HG03457 (cell line): Measurements from ENCODE around the gene DNAL4.

Experiments
- ATAC-seq: cut with Tn5 transposase; IDR thresholded peaks from one replicate; pipeline ENCODE4 v1.9.1; 2021; ENCODE audit warnings: moderate number of reproducible peaks; ENCODE audit not compliant: unreplicated experiment

Gene DNAL4

DNA sequence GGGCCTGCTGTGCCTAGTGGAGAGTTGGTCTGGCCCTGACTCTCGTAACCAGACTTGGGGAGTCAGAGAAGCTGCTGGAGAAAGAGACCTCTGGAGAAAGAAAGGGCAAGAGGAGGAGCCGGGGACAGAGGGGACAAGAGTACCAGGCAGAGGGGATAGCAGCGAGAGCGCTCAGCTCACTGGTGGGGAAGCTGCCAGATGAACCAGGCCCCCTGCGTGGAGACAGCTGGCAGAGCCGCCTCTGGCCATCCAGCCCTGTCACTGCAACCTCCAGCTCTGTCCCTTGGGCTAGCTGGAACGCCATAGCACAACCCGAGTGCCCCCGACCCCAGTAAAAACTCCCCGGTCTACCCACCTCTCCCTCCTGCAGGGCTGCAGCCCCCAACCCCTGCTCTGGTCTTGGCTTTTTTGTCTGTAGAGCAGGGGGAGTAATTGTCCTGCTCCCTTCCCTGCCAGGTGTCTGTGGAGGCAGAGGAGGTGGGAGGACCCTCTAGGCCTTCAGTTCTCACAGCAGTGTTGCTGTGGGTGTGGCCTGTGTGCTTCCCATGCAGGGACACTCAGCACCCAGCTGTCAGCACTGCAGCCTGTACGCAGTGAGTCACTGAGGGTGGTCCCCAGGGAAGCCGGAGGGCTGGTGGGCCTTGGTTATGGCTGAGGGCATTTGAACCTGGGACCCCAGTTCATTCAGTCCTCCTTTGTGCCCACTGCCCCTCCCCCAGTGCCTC, 33.3 kb downstream of the DNAL4 start:
- ATAC-seq: no peak

GRCh38 chr22:38759005-38759404, 34.9 kb downstream of the DNAL4 start:
- no peak for ATAC-seq

DNA sequence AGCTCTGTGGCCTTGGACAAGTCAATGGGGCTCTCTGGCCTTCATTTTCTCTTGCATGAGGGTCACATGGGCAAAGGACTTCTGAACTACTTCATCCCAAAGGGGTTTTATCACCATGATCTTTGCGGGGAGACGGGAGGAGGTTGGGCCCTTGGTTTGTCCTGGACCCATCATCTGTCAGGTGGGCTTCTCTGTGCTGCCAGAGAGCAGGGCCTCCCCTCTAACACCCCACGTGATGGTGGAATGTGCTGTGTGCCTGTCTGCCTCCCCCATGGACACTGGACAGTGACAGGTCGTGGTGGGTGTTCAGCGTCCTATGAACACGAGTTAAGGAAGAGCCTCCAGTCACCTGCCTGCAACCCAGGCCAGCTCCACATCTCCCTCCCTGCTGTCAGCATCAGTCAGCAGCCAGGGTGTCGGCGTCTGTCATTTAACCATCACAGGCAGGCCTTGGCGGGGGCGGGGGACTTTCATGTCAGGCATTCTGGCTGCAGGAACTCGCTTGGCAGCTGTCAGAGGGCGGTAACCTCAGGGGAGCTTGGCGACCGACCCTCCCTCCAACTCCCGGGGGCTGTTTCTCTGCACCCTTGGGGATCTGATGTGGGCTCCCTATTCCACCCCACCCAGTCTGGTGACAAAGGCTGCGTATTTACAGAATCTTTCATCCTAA, 35.5 kb downstream of the DNAL4 start:
- no peak for ATAC-seq

- ATAC-seq: no peak
Observed at GRCh38 chr22:38757464-38757757, 36.5 kb downstream of the DNAL4 start.

GRCh38 chr22:38756711-38757463, 37.1 kb downstream of the DNAL4 start:
- no peak for ATAC-seq

DNA sequence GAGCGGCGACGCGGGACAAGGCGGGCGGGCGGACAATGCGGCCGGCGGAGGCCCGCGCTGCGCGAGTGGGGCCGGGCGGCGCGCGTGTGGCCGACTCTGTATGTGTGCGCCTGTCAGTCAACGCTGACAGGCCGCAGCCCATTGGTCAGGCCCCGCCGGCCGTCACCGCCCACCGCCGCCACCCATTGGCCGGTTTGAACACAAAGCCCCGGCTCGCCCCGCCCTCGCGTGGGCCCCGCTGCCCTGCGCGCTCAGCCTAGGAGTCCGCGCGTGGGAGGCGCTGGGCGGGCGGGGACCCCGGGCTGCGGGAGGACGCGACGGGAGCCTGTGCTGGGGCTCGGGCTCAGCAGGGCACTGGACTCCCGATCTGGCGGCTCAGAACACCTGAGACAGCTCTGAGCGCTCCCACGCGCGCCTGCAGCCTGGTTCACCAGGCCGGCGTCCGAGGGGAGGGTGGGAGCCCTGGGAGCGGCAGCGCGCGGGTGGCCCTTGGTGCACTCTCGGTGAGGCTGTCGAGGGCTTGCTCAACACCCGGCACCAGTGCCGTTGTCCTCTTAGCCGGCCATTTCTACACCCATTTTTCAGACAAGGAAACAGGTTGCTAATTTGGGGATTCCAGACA, 37.9 kb downstream of the DNAL4 start, which contains the start of gene SUN2:
Gene SUN2 (minus strand): TSS at position 88 of the 622 bp plus-strand sequence. CDS start 3,370 bp downstream, outside the sequence.
- ATAC-seq: peak; percentile 43

DNA sequence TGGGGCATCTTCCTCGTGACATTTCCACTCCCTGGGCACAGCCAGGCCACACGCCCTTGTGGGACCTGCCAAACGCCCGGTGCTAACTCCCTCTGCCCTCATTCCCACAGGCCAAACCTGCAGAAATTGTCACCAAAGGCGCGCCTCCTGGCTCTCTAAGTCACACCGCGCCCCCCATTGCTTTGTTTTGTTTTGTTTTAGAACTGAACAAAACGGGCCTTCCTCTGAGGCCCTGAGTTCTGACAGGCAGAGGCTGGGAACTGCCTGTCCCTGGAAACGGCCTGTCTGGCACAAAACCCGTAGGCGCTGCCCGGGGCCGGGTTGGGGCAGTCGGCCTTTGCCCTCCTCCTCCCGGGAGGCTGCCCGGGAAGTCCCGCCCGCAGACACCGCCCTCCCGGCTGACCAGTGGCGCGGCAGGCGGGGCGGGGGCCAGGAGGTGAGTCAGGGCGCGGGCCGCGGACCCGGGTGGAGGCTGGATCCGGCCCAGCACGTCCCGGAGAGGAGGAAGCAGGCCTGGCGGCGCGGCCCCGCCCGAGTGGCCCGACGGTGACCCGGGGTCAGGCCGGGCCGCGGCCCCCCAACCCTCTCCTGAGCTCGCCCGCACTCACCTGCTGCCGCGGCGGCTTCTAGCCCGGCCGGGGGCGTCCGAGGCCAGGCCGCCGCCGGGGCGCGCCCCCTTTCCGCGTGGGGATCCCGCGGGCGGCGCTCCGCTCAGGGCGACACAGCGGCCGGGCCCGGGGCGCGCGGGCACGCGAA, 38.6 kb downstream of the DNAL4 start:
- ATAC-seq: peak; percentile 15

- ATAC-seq: no peak
Observed at GRCh38 chr22:38754751-38755154, 39.2 kb downstream of the DNAL4 start.

- no peak for ATAC-seq
Observed at GRCh38 chr22:38753948-38754750, 39.8 kb downstream of the DNAL4 start.

- peak; percentile 28 for ATAC-seq
Observed at GRCh38 chr22:38751422-38752346, 42.3 kb downstream of the DNAL4 start.

DNA sequence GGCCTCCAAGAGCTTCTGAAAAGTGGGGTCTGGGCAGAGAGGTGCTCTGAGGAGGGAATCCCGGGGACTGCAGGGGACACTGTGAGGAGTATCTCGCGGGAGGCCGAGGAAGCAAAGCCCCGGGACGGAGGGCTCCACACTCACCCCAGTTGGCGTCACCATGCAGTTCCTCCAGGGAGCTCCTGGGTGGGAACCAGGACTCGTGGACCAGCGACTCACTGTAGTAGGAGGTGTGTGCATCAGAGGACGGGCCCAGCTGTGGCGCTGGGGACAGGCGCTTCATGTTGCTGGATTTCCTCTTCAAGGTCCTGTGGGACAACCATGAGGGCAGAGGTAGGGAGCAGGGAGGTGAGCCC, 42.9 kb downstream of the DNAL4 start:
- ATAC-seq: no peak

DNA sequence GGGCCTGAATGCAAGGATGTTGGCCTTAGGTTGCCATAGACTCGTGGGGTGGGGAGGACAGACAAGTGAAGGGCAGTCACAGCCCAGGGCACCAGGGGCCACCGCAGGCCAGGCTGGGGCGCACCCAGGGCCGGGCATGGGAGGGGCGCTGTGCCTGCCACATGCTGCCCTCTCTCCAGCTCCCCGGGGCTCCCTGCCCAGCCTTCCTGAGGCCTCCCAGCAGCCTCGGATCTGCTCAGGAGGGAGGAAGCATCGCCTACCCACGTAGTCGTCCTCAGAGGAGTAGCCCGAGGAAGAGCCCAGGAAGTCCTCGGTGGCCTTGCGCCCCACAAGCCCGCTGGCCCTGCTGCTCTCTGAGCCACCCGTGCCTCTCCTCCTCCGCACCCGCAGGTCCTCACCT, 43.3 kb downstream of the DNAL4 start:
- ATAC-seq: no peak

- no peak for ATAC-seq
Observed at GRCh38 chr22:38750104-38750503, 43.8 kb downstream of the DNAL4 start.

DNA sequence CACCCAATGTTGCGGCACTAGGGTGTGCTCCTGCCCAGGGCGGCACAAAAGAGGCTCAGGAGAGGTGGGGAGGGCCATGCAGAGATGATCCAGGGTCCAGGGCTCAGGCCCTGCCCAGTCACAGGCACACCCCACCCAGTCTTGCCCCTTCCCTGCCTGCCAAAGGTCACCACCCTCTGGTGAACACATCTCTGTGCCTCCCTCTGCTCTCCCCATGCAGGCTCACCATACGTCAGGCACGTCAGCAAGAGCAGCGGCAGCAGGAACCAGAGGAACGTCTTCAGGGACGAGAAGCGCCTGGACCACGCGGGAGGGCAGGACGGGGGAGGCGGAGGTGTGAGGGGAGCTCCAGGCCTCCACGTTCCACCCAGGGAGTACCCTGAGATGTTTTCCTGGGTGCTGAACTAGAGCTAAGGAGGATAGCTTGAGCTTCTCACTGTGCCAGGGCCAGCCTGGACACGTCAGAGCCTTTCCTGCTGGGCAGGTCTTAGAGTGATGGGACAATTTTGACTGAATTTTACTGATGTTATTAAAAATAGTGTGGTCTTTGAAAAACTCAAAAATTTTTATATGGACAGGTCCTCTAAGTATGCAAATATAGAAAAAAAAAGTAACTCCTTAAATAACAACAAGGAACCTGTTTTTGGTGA, 45.3 kb downstream of the DNAL4 start:
- ATAC-seq: no peak

GRCh38 chr22:38745676-38746460, 48.1 kb downstream of the DNAL4 start:
- ATAC-seq: no peak

DNA sequence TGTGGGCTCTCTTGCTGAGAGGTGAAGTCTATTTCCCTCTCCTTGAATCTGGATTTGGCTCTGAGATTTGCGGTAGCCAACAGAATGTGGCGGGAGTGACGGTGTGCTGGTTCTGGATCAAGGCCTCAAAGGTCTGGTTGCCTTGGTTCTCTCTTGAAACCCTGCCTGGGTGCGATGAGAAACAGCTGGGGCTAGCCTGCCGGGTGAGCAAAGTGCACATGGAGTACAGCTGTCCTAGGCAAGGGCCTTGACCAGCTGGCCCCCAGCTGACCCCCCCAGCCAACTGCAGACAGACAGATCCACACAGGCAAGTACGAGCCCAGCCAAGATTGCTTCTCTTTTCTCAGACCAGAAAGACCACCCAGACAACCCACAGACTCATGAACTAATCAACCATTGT, 49.0 kb downstream of the DNAL4 start:
- no peak for ATAC-seq

DNA sequence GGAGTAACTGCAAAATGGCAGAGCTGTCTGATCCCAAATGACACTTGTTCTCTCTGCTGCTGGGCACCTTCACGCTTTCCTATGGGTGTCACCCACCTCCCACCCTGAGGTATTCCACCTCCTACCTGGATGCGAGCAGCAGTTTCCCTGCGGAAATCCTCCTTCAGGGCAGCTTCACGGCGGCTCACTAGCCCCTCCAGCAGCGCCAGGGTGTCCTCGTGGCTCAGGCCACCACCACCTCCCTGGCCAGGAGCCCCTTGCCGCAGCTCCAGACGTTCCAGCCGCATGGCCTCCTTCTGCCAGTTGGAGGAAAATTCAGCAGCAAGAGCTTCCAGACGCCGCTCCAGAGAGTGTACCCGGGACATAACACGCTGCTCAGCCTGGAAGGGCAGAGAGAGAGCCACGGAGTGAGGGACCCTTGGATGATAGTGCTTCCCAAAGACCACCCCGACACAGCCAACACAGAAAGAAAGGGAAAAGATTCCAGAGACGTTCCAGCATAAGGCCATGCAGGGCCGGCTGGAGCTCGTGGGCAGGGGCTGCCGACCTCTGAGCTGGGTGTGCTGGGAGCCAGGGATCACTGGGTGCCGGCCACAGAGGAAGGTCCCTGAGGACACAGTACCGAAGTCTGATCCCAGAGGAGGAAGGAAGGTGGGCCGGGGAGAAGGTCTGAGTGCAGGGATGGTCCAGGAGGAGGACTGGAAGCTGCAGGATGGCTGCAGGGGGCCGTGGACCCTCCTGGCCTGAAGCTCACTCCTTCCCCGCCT, 51.6 kb downstream of the DNAL4 start:
- no peak for ATAC-seq
